GM19463 (cell line): ENCODE data around the gene ATP12A.

Experiments used
- ATAC-seq: cut with Tn5 transposase; IDR thresholded peaks from one replicate; pipeline ENCODE4 v1.9.1; 2021; ENCODE audit warnings: mild to moderate bottlenecking, moderate library complexity; ENCODE audit not compliant: unreplicated experiment

The ATP12A gene

DNA sequence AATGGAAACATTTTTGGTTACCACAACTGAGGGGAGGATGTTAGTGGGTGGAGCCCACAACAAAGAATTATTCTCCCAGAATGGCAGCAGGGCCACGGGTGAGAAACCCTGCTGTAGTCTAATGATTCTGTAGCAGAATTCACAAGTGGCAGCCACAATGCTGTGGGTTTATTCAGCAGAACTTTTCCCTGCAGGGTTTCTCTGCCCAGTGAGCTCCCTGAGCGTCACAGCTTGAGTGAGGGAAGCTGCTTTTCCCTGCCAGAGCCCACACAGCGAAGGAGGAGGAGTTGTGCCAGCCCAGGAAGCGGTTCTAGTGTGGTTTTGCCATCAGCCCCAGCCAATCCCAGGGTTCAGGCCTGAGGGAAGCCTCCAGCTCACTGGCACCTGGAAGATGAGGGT is 4.4 kb downstream of the ATP12A start:
- ATAC-seq, result peak; percentile 50

GRCh38 chr13:24685314-24685713 is 5.1 kb downstream of the ATP12A start:
- no peak for ATAC-seq

DNA sequence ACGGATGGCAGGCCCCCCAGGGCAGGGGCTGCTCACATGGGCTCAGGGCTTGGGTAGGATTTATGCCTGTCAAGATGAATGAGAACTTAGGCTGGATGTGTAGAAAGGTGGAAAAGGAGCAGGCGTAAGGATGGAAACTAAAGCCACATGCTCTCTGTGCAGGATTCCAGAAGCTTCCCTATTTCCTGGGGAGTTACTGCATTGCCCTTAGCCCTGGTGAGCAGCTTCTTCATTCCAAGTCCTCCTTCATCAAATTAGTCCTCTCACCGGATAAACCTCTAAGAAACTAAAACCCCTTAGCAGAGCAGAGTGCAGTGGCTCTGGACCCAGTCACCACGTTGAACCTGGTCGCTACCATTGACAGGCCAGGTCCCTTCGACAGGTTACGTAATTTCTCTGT is 7.4 kb downstream of the ATP12A start:
- ATAC-seq, result no peak

GRCh38 chr13:24688111-24688510 is 7.9 kb downstream of the ATP12A start:
- ATAC-seq, result no peak

- no peak for ATAC-seq
These were observed 8.7 kb downstream of the ATP12A start for GRCh38 chr13:24688950-24689349.

- no peak for ATAC-seq
These were observed 11.2 kb downstream of the ATP12A start for GRCh38 chr13:24691381-24691780.

- no peak for ATAC-seq
These were observed 12.4 kb downstream of the ATP12A start for GRCh38 chr13:24692561-24692960.

- peak; percentile 72 for ATAC-seq
These were observed 13.8 kb downstream of the ATP12A start for GRCh38 chr13:24693862-24694471.

DNA sequence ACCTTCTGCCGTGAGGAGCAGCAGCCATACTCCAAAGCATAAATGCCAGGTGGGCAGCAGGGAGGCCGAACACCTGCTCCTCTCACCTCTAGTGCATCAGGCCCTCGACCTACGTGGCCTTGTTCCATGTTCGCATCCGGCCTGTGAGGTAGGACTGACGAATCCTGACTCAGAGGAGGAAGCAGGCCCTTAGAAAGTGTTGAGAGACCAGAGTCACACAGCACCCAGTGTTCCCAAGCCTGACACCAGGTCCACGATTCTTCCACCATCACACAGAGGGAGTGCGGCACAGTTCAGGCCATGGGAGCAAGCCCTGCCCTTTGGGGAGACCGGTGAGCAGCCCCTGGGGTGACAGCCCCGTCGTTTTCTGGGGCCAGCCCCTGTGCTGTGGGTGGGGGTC is 14.7 kb downstream of the ATP12A start:
- ATAC-seq, result no peak

- no peak for ATAC-seq
These were observed 18.5 kb downstream of the ATP12A start for GRCh38 chr13:24698686-24699085.

DNA sequence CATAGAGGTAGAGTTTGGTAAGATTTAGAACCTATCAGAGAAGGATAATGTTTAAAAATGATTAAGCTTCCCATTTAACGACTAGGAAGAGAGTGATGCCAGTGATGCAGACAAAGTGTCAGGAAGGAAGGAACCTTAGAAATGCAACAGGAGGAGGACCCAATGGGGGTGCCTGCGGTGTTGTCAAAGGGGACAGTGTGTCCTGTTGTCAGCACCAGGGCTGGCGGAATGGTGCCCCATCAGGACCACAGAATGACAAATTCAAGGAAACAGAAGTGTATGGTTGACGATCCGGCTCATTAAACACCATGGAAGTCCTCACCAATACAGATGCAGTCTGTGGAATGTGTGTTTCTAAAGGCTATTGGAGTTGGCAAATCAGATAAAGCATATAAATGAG is 19.3 kb downstream of the ATP12A start:
- no peak for ATAC-seq

DNA sequence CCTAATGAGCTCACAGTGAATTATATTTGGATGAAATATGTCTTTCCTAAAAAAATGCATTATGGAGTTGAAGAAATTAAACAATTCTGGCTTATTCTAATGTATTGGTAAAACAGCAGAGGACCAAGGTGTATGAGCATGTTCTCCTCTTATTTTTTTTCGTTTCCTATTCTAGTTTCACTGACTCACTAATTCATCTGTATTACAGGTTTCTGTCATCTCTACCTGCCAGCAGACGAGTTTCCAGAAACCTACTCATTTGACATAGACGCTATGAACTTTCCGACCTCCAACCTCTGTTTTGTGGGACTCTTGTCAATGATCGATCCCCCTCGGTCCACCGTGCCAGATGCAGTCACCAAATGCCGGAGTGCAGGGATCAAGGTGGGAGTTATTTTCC is 20.3 kb downstream of the ATP12A start:
- ATAC-seq, result no peak

DNA sequence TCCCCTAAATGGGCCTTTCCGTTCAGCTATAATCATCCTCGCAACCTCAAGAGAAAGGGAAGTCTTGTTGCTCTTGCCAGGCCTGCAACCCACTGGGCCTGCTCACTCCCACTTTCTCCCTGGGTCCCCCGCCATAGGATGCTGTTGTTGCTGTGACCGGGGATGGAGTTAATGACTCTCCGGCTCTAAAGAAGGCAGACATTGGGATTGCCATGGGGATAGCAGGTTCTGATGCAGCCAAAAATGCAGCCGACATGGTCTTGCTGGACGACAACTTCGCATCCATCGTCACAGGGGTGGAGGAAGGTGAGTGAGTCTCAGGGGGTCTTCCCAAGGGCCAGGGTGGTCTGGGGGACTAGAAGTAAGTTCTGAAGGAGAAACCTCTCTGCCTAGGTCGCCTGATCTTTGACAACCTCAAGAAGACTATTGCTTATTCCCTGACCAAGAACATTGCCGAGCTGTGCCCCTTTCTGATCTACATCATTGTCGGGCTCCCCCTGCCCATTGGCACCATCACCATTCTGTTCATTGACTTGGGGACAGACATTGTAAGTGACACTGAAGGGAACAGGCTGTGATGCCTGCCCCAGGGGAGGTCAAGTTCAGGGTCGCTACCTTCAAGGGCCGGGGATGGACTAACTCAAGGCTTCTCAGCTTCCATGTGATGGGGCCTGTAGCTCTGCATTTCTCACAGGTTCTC is 26.8 kb downstream of the ATP12A start:
- no peak for ATAC-seq

GRCh38 chr13:24709186-24709913 is 29.1 kb downstream of the ATP12A start:
- peak; percentile 85 for ATAC-seq

DNA sequence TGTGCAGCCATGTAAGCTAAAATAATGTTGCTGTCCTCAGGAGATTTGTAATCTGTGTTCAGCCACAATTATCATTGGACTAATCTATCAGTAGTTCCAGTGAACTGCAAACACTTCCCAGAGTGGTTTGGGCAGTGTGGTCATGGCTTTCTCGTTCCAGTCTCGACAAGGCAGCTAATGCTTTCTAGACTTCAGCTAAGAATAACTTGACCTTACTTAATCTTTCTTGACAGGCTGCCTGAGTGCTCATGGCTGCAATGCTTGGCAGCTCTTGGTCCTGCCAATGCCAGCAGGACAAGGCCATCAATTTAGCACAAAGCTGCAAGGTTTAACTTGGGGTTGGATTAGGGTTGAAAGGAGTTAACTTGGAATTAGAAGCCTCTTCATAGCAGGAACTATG is 32.8 kb downstream of the ATP12A start:
- no peak for ATAC-seq

- ATAC-seq, result no peak
These were observed 35.8 kb downstream of the ATP12A start for GRCh38 chr13:24716011-24716410.

DNA sequence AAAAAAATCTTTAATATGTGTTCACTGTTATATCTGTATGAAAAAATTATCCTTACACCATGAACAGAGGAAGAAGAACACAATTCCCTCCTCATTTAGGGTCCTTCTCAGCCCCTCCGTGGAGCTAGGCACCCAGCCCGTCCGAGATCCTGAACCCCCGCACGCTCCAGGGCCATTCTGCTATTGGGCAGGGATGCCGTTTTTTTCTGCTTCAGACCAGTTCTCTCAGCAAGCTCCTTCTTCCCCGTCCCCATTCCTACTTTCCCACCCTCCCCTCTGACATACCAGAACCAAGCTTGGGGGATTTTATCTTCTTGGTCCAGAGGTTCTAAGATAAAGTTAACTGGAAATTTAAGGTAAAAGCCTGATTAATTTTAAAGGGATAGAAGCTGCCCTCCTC is 36.2 kb downstream of the ATP12A start:
- no peak for ATAC-seq

DNA sequence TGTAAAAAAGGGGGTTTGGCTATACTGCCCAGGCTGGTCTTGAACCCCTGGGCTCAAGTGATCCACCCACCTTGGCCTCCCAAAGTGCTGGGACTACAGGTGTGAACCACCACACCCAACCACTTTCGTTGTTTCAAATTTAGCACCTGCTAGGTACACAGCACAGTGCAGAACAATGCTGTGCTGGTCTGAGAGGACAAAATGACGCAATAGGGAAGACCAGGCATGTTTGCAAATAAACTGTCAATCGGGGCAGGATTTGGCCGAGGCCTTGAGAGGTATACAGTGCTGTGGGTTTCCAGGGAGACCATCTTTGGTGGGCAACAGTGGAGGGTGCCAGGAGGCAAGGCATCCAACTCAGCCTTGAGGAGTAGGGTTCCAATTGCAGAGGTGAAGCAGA is 37.0 kb downstream of the ATP12A start:
- ATAC-seq, result no peak

- no peak for ATAC-seq
These were observed 38.2 kb downstream of the ATP12A start for GRCh38 chr13:24718192-24718965.

GRCh38 chr13:24719139-24719538 is 38.9 kb downstream of the ATP12A start:
- ATAC-seq, result no peak

GRCh38 chr13:24723206-24723605 is 43.0 kb downstream of the ATP12A start:
- no peak for ATAC-seq
